GM21390 (cell line): ENCODE measurements around the gene ZNF678.
"Not testable (repeated sequence)": the region's sequence is repeated elsewhere in the genome, so short reads cannot be mapped to it uniquely, and the experiment has no call there.

Source experiments
- ATAC-seq: cut with Tn5 transposase; IDR thresholded peaks from one replicate; pipeline ENCODE4 v1.9.1; 2021; ENCODE audit not compliant: unreplicated experiment

Gene ZNF678

DNA sequence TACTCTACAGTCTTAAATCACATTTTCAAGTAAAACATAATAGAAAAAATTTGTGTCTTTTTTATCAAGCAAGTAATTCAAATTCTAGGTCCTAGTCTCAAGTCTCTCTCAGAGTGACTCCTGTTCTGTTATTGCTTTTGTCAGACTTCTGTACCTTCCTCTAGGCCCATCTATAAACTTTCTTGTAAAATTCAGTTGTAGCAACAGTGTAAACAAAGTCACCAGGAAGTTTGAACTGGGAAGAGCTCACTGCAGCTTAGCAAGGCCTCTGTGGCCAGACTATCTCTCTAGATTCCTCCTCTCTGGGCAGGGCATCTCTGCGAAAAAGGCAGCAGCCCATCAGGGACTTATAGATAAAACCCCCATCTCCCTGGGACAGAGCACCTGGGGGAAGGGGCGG is 13.5 kb upstream of the ZNF678 start:
- no peak for ATAC-seq

DNA sequence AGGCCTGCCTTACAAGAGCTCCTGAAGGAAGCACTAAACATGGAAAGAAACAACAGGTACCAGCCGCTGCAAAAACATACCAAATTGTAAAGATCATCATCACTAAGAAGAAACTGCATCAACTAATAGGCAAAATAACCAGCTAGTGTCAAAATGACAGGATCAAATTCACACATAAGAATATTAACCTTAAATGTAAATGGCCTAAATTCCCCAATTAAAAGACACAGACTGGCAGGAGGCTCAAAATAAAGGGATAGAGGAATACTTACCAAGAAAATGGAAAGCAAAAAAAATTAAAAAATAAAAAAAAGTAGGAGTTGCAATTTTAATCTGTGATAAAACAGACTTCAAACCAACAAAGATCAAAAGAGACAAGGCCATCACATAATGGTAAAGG is 11.5 kb upstream of the ZNF678 start:
- ATAC-seq: not testable (repeated sequence)

DNA sequence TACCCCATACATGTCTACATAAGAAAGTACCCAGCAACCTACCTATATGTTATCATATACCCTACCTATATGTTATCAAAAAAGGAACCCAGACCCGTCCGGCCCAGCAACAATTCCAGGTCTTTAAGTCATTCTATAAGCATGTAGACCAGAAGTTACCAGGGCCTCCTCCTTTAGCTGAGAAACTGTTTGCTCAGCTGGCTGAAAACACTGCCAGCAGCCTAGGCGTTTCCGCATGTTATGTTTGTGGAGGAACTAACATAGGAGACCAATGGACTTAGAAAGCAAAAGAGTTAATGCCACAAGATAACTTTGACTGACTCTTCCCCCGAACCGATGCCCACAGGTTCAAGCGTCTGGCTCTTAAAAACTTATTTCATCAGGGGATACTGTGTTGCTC is 7.1 kb upstream of the ZNF678 start:
- ATAC-seq: no peak

DNA sequence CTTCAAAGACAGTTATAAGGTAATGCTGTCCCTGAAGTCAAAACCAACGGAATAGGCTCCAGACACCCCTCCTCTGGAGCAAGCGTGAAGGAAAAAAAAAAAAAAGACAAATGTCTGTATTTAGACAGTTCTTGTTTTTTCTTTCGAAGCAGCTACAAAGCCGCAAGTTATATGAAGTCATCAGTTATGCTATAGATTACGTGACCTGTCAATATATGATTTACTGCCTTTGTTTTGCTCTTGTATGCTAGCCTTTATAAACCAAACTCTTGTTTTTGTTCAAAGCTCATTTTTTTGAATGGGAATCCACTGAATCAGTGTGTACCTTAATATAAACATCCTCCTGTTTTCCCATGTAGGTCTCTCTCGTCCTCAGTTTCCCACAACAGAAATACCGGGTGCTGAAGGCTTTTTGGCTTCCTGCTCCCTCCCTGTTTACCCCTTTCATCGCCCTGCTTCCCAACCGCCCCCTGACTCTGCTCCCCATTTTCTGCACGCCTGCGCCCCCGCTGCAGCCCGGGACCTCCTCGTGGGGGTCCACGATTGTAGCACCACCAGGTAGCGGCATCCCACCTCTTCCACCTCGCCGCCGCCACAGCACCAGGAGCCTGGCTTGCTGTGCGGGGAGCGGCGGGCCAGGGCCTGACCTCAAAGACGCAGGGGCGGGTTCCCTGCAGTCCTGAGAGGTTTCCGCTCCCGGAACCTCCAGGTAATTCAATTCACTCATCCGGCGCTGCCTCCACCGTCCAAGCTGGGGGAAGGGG is 5.2 kb upstream of the ZNF678 start:
- no peak for ATAC-seq

DNA sequence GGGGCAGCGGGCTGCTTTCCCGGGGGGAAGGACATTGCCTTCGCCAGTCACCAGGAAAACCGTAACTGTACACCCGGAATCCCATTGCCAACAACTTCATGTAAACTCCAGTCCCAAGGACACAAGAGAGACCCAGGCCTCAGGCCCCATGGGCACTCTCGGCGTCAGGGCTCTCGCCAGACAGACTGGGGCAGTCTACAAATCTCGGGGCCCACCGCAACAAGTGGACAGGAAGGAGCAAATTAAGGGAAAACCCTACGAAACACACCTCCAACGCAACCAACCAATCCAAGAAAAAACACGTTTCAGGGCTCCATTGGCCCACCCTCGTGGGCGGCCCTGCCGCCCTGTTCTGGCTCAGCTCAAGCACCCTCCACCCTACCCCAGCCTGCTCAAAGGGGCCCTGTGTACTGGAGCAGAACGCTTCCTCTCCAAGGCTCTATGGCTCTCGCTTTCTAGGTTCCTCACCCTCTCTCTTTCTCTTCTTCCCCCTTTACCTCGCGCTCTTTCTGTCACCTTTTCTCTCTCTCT is 4.6 kb upstream of the ZNF678 start:
- no peak for ATAC-seq

DNA sequence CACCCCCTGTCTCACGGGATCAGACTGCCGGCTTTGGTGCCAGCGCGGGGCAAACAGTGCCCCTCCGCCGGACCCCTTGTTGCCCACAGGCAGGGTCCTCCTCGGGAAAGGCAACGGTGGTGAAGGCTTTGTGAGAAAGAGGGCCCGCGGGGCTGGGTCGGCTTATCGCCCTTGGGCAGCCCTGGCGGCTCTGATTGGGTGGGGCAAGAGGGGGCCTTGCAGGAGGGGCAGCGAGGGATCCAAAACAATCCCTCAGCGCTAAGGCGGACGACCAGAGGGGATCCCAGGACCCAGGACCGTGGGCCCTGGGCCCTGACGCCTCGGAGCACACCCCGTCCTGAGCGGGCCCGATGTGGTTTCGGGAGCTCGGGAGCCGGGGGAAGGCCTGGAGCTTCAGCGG is 3.9 kb upstream of the ZNF678 start:
- ATAC-seq: no peak

DNA sequence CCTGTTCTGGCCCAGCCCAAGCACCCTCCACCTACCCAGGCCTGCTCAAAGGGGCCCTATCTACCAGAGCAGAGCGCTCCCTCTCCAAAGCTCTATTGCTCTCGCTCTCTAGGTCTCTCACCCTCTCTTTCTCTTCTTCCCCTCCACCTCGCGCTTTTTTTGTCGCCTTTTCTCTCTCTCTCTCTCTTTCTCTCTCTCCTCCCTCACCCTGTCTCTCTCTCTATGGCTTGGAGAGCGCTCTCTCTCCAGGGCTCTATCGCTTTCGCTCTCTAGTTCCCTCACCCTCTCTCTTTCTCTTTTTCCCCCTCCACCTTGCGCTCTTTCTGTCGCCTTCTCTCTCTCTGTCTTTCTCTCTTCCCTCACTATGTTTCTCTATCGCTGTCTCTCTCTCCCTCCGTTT is 3.4 kb upstream of the ZNF678 start:
- ATAC-seq: no peak

DNA sequence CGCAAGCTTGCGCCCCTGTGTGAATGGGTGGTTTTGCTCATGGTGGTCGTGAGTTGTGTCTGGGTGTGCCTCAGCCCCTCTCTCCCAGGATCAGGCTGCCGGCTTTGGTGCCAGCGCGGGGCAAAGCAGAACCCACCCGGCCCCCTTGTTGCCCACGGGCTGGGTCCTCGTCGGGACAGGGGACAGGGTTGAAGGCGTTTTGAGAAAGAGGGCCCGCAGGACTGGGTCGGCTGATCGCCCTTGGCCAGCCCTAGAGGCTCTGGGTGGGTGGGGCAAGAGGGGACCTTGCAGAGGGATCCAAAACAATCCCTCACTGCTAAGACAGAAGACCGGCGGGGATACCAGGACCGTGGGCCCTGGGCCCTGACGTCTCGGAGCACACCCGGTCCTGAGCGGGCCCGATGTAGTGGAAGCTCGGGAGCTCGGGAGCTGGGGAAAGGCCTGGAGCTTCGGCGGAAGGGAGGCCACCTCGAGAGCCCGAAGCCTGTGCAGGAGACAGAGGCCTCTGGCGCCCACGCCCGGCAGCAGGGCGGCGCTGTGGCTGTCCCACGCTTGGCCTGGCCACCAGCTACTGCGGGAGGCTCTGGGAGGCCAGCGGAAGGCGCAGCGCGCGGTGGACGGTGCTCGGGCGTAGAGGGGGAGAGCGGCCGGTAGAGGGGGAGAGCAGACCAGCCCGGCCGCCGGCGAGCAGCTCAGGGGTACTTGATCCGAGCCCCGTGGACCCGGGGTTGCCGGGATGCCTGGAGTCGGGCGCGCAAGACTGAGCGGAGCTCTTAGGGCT is 2.8 kb upstream of the ZNF678 start:
- ATAC-seq: no peak

DNA sequence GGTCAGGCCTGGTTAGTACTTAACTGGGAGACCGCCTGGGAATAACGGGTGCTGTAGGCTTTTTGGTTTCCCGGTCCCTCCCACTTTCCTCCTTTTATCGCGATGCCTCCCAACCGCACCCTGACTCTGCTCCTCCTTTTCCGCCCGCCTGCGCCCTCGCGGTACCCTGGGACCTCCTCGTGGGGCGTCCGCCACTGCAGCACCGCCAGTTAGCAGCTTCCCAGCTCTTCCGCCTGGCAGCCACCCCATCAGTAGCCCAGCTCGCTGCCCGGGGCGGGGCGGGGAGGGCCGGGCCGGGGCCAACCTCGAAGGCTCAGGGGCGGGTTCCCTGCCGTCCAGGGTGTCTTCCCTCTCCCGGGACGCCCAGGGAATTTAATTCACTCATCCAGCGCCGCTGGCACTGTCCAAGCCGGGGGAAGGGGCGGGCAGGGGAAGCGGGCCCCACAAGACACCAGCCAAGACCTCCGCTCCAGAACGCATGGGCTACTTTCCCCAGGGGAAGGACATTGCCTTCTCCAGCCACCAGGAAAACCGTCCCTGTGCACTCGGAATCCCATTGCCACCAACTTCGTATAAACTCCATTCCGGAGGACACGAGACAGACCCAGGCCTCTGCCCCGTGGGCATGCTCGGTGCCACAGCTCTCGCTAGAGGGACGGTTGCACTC is 2.0 kb upstream of the ZNF678 start:
- no peak for ATAC-seq

DNA sequence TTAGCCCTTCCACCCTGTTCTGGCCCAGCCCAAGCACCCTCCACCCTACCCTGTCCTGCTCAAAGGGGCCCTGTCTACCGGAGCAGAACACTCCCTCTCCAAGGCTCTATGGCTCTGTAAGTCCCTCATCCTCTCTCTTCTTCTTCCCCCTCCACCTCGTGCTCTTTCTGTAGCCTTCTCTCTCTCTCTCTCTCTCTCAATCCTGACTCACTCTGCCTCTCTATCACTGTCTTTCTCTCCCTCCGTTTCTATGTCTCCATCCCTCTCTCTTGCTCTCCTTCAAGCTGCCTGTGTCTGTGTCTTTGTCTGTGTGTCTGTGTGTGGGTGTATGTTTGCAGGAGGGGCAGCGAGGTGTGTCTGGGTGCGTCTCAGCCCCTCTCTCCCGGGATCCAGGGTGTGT is 1.3 kb upstream of the ZNF678 start:
- no peak for ATAC-seq

DNA sequence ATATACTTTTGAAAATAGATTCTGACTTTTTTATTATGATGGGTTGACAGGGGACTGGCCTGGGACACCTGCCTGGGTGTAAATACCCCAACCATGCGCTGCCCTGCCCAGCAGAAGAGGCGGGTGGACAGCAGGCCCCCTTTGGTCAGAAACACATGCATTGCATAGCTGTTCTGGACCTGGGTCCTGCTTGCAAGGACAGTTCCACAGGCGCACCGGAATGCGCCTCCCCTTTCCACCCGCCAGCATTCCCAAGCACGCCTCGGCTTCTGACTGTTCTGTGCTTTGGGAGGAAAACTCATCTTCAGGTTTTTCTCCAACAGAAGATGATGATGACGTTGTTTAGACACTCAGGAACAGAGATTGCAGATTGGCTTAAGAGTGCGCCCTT is 428 bp upstream of the ZNF678 start:
- no peak for ATAC-seq

DNA sequence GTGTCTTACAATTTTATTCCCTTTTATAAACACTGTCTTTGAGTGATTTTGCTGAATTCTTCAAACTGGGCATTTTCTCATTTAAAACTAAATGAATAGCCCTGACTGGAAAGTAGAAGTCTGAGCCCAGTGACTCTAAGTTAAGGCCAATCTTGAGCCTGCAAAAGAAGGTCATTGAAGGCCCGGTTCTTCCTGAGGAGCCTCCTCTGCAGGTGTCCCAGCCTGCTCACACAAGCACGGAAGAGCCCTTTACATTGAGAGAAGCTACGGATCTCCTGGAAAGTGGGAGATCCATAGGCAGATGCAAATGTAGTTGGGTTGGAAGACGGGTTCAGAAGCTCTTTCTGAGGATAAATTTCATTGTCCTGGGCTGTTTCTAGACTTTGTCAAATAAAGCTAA is 3.9 kb downstream of the ZNF678 start:
- ATAC-seq: no peak

DNA sequence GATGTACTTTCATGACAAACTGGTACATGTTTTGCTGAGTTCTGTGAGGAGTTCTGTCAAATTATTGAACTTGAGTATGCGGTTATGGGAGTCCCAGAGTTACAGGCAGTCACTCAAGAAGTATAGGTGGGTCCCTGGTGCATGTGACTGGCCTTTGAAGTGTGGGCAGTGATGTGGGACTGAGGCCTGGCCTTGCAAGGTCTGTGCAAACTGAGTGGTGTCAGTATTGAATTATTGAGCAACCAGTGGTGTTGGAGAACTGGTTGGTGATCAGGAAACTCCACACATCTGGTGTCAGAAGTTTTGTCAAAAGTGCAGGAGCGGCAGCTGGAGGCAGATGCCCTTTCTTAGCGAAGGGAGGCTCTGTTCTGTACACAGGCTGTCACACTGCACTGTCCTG is 5.2 kb downstream of the ZNF678 start:
- no peak for ATAC-seq

DNA sequence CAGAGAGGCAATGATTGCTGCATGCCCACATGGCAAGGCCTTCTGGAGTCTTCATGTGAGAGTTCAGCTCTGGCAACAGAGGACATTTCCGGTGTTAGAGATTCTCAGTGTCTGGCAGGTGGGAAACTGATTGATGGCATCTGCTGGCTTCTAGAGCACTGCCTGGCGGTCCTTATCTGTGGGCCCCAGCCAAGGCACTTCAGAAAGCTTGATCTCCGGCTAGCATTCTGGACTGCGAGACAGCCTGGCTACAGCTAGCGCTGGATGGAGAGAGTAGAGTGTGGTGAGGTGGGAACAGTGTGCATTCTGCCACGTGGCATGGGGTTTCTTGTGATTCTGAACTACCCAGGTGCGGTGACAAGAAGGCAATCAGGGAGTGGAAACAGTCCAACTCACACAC is 9.4 kb downstream of the ZNF678 start:
- no peak for ATAC-seq

DNA sequence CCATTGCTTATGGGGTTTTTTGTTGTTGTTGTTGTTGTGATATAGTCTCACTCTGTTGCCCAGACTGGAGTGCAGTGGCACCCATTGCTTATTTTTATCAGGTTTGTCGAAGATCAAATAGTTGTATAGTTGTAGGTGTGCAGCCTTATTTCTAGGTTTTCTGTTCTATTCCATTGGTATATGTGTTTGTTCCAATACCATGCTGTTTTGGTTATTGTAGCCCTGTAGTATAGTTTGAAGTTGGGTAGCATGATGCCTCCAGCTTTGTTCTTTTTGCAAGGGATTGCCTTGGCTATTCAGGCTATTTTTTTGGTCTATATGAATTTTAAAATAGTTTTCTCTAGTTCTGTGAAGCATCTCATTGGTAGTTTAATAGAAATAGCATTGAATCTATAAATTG is 11.6 kb downstream of the ZNF678 start:
- ATAC-seq: no peak

DNA sequence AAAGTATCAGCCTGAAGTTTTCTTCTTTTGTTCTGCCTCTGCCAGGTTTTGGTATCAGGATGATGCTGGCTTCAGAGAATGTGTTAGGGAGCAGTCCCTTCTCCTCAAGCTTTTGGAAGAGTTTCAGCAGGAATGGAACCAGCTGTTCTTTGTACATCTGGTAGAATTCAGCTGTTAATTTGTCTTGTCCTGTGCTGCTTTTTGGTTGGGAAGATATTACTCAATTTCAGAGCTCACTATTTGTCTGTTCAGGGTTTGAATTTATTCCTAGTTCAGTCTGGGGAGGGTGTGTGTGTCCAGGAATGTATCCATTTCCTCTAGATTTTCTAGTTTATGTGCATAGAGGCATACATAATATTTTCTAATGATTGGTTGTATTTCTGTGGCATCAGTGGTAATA is 12.8 kb downstream of the ZNF678 start:
- no peak for ATAC-seq

DNA sequence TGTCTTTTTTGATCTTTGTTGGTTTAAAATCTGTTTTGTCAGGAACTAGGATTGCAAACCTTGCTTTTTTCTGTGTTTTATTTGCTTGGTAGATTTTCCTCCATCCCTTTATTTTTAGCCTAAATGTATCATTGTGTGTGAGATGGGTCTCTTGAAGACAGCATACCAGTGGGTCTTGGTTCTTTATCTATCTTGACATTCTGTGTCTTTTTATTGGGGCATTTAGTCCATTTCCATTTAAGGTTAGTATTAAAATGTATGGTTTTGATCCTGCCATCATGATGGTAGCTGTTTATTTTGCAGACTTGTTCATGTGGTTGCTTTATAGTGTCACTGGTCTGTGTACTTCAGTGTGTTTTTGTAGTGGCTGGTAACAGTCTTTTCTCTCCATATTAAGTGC is 14.1 kb downstream of the ZNF678 start:
- ATAC-seq: no peak

DNA sequence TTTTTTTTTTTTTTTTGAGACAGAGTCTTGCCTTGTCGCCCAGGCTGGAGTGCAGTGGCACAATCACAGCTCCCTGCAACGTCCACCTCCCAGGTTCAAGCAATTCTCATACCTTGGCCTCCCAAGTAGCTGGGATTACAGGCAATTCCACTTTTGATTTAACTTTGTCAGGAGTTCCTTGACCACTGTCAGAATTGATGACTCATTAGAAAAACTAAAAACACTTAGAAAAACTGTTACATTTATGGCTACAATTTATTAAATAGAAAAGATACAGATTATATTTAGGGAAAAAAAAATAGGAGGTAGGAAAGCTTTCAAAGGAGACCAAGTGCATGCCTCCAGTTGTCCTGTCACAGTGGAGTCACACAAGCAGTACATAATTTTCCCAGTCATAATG is 20.0 kb downstream of the ZNF678 start:
- ATAC-seq: no peak

DNA sequence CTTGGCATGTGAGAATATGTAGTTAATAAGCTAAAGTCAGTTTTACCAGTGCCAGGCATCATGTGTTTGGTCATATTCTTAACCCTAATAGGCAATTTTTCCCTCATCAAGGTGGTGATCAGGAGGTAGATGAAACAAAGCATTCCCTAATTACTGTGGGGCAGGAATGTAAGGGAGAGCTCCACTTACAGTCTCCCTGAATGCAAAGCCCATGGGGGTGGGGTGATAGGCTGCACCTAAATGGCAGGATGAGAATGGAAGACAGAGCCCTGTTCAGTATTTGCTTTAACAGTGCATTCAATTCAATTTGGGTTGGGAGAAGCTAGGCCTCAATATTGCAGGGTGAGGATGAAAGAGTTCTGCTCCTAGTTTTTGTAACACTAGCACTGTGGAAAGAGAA is 23.4 kb downstream of the ZNF678 start:
- no peak for ATAC-seq

DNA sequence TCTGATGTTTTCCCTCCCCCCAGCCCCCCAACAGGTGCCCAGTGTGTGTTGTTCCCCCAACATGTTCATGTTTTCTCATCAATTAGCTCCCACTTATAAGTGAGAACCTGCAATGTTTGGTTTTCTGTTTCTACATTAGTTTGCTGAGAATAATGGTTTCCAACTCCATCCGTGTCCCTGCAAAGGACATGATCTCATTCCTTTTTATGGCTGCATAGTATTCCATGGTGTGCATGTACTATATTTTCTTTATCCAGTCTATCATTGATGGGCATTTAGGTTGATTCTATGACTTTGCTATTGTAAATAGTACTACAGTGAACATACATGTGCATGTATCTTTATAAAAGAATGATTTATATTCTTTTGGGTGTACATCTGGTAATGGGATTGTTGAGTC is 24.6 kb downstream of the ZNF678 start:
- no peak for ATAC-seq

DNA sequence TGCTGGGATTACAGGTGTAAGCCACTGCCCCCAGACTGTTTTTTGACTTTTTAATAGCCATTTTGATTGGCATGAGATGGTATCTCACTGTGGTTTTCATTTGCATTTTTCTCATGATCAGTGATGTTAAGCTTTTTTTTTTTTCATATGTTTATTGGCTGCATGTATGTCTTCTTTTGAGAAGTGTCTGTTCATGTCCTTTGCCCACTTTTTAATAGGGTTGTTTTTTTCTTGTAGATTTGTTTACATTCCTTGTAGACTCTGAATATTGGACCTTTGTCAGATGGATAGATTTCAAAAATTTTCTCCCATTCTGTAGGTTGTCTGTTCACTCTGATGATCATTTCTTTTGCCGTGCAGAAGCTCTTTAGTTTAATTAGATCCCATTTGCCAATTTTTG is 25.4 kb downstream of the ZNF678 start:
- ATAC-seq: not testable (repeated sequence)

DNA sequence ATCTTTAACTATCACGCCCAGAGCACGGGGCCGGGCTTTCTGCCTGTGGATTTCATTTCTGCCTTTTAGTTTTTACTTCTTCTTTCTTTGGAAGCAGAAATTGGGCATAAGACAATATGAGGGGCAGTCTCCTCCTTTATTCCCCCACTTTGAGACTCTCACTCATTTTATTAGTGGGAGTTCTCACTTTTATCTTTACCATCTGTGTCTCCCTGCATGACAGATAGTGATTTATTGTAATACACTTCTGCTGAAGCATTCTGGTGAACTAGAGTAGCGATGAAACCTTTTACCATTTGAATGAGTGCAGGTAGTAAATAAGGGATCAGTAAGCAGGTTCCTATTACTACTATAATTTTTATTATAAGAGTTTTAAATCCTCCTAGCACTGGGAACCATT is 26.4 kb downstream of the ZNF678 start:
- ATAC-seq: not testable (repeated sequence)
